Esophagus (tissue), 2 donors: ENCODE measurements around the gene LCORL. TPM values are rescaled to one million over a fixed set of nuclear protein-coding genes. Genes with fewer than 3 reads are reported as not detected.
"Not testable (repeated sequence)": the region's sequence is repeated elsewhere in the genome, so short reads cannot be mapped to it uniquely, and the experiment has no call there.

Experiments
- H3K27ac ChIP-seq, 2 donors: one replicate each; pipeline ENCODE4 v1.5.1; 2013; ENCODE audit warnings: low read depth in 2 of 2, mild to moderate bottlenecking in 2 of 2, inconsistent platforms in 1 of 2, low read length in 1 of 2, moderate library complexity in 1 of 2
- H3K27me3 ChIP-seq, 2 donors: one replicate each; pipeline ENCODE4 v1.6.1; 2013; ENCODE audit warnings: low read length in 2 of 2, control low read depth in 1 of 2, mild to moderate bottlenecking in 1 of 2; ENCODE audit not compliant: insufficient read depth in 2 of 2, control insufficient read depth in 1 of 2
- H3K36me3 ChIP-seq, 2 donors: one replicate each; pipeline ENCODE4 v1.6.1; 2013; ENCODE audit warnings: low read length in 1 of 2; ENCODE audit not compliant: control insufficient read depth in 2 of 2, insufficient read depth in 2 of 2
- H3K4me1 ChIP-seq, 2 donors: one replicate each; pipeline ENCODE4 v1.6.1; 2013; ENCODE audit warnings: low read length in 1 of 2; ENCODE audit not compliant: control insufficient read depth in 2 of 2, insufficient read depth in 2 of 2
- H3K4me3 ChIP-seq, 2 donors: one replicate each; pipeline ENCODE4 v1.5.1; 2013; ENCODE audit warnings: low read length in 2 of 2, mild to moderate bottlenecking in 2 of 2, low read depth in 1 of 2, moderate library complexity in 1 of 2
- H3K9me3 ChIP-seq, 2 donors: one replicate each; pipeline ENCODE4 v1.6.1; 2013; ENCODE audit warnings: mild to moderate bottlenecking in 2 of 2, low read depth in 1 of 2, low read length in 1 of 2, moderate library complexity in 1 of 2; ENCODE audit not compliant: control insufficient read depth in 2 of 2, insufficient read depth in 1 of 2
- WGBS, 2 donors: extraction: QIAGEN DNeasy Blood & Tissue Kit; methylation state at CpG; one replicate each; pipeline ENCODE4 v1.1.7; 2013; 5-methylcytosine and 5-hydroxymethylcytosine counted together
- polyA plus RNA-seq, 2 donors: library from polyadenylated mRNA; stranded (reverse); fragments of 200-250 nt; gene quantifications; one replicate each; pipeline ENCODE4 v1.2.3, GENCODE V29; 2013
- donor health status: healthy with polysubstance abuse.
- donor health status: Bipolar disorder and iron deficiency.

The LCORL gene
- polyA plus RNA-seq, 2 donors = 1.8 to 2.1 TPM

GRCh38 chr4:18049446-18049845 lies 27.9 kb upstream of the LCORL start:
- H3K4me3 ChIP-seq = no peak overlapping the region
- H3K4me1 ChIP-seq = no peaks in the 10 kb centered on the region
- no peaks in the 10 kb centered on the region for H3K9me3 ChIP-seq
- 81 to 82% methylated on average over 3 of the region's 3 CpGs for WGBS, 2 donors
- no peak overlapping the region for H3K27ac ChIP-seq
- no peaks in the 10 kb centered on the region for H3K27me3 ChIP-seq
- no peaks in the 10 kb centered on the region for H3K36me3 ChIP-seq

- H3K4me3 ChIP-seq = no peak overlapping the region
- H3K27ac ChIP-seq = no peak overlapping the region
- H3K4me1 ChIP-seq = no peaks in the 10 kb centered on the region
- H3K27me3 ChIP-seq = no peaks in the 10 kb centered on the region
- H3K9me3 ChIP-seq = no peaks in the 10 kb centered on the region
- 55 to 61% methylated on average over 2 of the region's 2 CpGs for WGBS, 2 donors
- no peaks in the 10 kb centered on the region for H3K36me3 ChIP-seq
Observed at GRCh38 chr4:18042754-18043153, 21.2 kb upstream of the LCORL start.

- no peak overlapping the region for H3K27ac ChIP-seq
- H3K27me3 ChIP-seq = no peaks in the 10 kb centered on the region
- WGBS, 2 donors = 96 to 100% methylated on average over 1 of the region's 1 CpG
- no peaks in the 10 kb centered on the region for H3K36me3 ChIP-seq
- no peak overlapping the region for H3K4me3 ChIP-seq
- no peaks in the 10 kb centered on the region for H3K4me1 ChIP-seq
- no peaks in the 10 kb centered on the region for H3K9me3 ChIP-seq
Observed at GRCh38 chr4:18042012-18042411, 20.5 kb upstream of the LCORL start.

- Histone ChIP-seq H3K4me1 (no peaks in the 10 kb centered on the region), H3K9me3 (no peaks in the 10 kb centered on the region), H3K4me3 (no peak overlapping the region), H3K27me3 (no peaks in the 10 kb centered on the region), H3K27ac (no peak overlapping the region), H3K36me3 (no peaks in the 10 kb centered on the region)
- 86 to 93% methylated on average over 2 of the region's 2 CpGs for whole genome bisulfite sequencing, 2 donors
Observed at GRCh38 chr4:18041114-18041513, 19.6 kb upstream of the LCORL start.

GRCh38 chr4:18039113-18039512 lies 17.6 kb upstream of the LCORL start:
- Histone ChIP-seq H3K9me3 (no peaks in the 10 kb centered on the region), H3K36me3 (no peaks in the 10 kb centered on the region), H3K27ac (no peak overlapping the region), H3K4me3 (no peak overlapping the region), H3K27me3 (no peaks in the 10 kb centered on the region), H3K4me1 (no peaks in the 10 kb centered on the region)
- 78 to 87% methylated on average over 2 of the region's 2 CpGs for WGBS, 2 donors

GRCh38 chr4:18036369-18036768 lies 14.8 kb upstream of the LCORL start:
- H3K27me3 ChIP-seq, H3K36me3 ChIP-seq, H3K4me1 ChIP-seq, H3K27ac ChIP-seq, H3K4me3 ChIP-seq, H3K9me3 ChIP-seq: not testable (repeated sequence)
- 85 to 87% methylated on average over 10 of the region's 10 CpGs for WGBS, 2 donors

GRCh38 chr4:18034099-18034498 lies 12.5 kb upstream of the LCORL start:
- Histone ChIP-seq H3K27me3 (no peaks in the 10 kb centered on the region), H3K27ac (no peak overlapping the region), H3K36me3 (no peaks in the 10 kb centered on the region), H3K9me3 (no peaks in the 10 kb centered on the region), H3K4me3 (no peak overlapping the region), H3K4me1 (no peaks in the 10 kb centered on the region)
- 65 to 67% methylated on average over 2 of the region's 2 CpGs for WGBS, 2 donors

- no peaks in the 10 kb centered on the region for H3K9me3 ChIP-seq
- H3K4me3 ChIP-seq = no peak overlapping the region
- H3K27ac ChIP-seq = no peak overlapping the region
- no peaks in the 10 kb centered on the region for H3K36me3 ChIP-seq
- no peaks in the 10 kb centered on the region for H3K27me3 ChIP-seq
- WGBS, 2 donors = 77 to 78% methylated on average over 2 of the region's 2 CpGs
- no peaks in the 10 kb centered on the region for H3K4me1 ChIP-seq
Observed at GRCh38 chr4:18033111-18034085, 11.8 kb upstream of the LCORL start.

GRCh38 chr4:18025288-18025687 lies 3.7 kb upstream of the LCORL start:
- Histone ChIP-seq H3K9me3 (no peaks in the 10 kb centered on the region), H3K4me1 (no peaks in the 10 kb centered on the region), H3K36me3 (no peaks in the 10 kb centered on the region), H3K27me3 (no peaks in the 10 kb centered on the region), H3K4me3 (no peak overlapping the region), H3K27ac (no peak overlapping the region)
- 86 to 88% methylated on average over 2 of the region's 2 CpGs for WGBS, 2 donors

GRCh38 chr4:18022572-18023050 lies 1.1 kb upstream of the LCORL start:
- WGBS, 2 donors = 1 to 2% methylated on average over 20 of the region's 20 CpGs

More at GRCh38 chr4:18022572-18023050, 1.1 kb upstream of the LCORL start:
- H3K4me3 ChIP-seq = peak overlapping the region; percentile 91 to 92
- no peaks in the 10 kb centered on the region for H3K4me1 ChIP-seq
- no peaks in the 10 kb centered on the region for H3K27me3 ChIP-seq
- H3K9me3 ChIP-seq = no peaks in the 10 kb centered on the region
- H3K27ac ChIP-seq = peak overlapping the region; percentile 93 to 96
- no peaks in the 10 kb centered on the region for H3K36me3 ChIP-seq
